Activated CD4-positive, alpha-beta T cell treated with anti-CD3 and anti-CD28 coated beads, Interleukin-2, amount 50 U/mL, for 24 hours (primary cell): ENCODE measurements around the gene XIRP2.
"Not testable (repeated sequence)": the region's sequence is repeated elsewhere in the genome, so short reads cannot be mapped to it uniquely, and the experiment has no call there.

Source experiments
- DNase-seq, 2 donors: peaks; one replicate each; pipeline ENCODE4 v3.0.0-alpha.2; 2020; ENCODE audit warnings: low read depth in 1 of 2, low spot score in 1 of 2

Gene XIRP2

DNA sequence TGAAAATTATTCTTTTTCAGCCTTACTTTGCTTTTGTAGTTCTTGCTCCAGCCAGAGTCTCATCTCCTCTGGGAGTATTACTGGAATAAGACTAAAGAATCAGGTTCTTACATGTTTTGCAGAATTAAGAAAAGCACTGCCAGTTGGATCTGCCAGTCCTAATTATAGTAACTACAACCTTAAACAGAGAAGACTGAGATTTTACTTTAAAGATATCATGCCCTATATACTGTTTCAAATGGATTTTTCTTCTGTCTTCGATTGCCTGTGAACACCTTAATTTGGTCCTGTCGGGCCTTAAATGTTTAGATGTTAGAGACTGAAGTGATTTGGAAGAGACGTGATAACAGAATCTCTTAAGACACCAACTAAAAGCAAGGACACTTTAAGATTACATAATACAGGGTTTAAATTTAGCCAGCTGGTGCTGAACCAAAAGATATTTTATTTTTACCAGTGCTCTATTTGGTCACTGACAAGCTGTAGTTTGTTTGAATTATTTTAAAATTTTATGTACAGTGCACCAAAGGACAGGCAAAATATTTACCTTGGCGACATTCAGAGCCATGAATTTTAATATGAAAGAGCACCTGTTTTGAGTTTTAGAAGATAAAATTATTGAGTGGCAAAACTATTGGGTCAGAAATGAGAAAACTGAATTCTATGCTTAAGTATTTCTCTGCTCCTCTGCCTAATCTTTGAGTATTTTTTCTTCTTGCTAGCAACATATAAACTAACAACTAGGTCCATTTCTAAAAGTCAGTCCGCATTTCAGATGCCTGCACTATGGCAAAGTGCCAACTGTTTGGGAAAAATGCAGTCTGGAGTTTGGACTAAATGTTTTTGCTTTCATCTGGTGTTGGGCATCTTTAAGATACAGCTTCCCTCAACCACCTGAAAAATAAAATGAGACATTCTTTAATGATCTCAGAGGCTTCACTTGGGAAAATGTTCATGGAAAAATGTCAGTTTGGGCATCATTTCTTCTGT is 300.0 kb downstream of the XIRP2 start:
- no peak for DNase-seq

DNA sequence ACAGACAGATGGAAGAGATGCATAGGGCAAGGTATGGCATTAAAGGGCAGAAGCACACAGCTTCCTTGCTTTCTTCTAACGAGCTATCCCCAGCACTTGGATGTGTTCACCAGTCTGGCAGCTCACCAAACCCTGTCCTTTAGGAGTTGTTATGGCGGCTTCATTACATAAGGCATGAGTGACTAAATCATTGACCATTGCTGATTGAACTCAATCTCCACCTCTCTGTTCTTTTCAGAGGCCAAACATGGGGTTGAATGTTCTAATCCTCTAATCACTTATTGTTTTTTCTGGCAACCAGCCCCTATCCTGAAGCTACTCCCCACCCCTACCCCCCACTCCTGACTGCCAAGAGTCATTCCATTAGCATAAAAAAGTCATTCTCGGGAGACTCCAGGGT is 301.8 kb downstream of the XIRP2 start:
- DNase-seq: no peak

DNA sequence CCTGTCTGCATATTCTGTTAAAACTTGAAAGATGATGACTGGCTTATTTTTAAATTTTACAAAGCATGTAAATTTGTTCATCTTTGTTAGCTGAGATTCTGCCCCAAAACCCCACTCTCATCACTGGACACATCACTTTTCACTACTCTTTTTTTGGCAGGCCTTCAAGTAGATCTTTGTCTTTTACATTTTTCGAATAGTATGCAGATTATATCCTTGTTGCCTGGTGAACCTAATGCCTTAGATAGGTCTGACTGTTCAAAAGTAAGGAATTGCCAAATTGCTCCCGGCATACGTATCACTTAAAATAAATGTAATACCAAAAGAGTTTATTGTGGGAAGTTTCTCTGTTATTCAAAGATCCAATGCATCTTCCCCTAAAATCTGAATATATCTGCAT is 303.3 kb downstream of the XIRP2 start:
- DNase-seq: no peak

DNA sequence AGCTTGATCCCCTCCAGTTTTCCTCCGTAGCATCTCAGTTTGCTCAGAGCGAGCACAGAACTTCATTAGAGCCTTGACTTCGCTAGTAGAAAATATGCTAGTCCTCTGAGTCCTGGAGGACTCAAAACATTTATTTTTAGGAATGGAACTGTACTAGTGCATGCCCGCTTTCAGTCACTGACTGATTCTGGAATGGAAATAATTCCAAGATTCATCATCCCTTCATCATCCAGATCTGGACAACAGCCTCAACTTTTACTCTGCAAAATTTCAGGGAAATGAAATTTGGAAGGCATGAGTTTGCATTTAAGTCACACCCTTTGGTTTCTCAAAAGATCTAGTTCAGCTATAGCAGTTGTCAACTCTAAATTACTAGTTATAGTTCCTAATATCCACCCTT is 304.6 kb downstream of the XIRP2 start:
- no peak for DNase-seq

DNA sequence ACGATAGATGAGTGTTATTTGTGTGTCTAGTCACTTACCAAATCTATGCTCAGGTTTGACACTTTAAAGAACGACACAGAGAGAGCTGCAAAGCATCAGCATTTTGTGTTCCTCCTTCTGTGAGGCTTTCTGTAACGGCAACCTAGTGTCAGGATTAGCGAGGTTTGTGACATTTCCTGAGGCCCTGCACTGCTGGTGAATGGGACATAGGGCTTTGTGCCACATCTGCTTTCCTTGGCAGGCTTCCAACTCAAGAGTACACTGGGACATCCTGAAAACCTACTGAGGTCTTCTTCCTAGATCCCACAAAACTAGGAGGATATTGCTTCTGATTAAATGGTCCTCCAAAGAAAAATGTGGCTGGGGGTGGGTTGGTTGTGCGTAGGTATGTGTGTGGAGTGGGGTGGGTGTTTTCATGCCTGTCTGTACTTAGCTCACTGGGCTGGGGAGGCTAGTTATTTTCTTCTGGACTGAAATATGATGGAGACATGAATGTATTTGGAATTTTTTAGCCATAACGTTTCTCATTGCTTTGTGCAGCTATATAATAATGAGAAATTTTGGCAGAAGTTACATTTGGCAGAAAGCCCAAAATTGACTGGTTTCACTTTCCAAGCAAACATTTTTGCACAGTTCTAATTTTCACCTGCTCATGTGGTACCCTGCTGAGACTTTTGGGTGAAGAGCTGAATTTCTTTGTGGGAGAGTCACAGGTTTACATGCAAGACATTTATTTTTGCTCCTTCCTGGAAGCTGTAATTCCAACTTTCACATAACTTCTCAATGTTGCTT is 308.4 kb downstream of the XIRP2 start:
- no peak for DNase-seq

DNA sequence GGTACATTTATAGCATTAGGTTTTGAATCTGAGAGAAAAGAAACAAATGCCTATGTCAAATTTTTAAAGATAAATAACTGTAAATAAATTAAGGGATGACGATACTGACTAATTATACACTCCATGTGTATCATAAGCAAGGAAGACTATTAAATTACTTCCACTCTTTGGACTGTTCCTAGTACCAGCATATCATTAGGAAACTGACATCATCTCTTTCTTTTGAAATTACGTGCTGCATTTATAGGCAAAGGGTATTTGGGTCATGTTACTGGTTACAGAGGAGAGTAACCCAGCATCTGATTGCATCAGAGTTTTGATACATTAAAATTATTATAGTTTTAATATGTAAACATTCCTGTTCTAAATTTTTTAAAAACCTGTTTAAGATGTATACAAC is 309.7 kb downstream of the XIRP2 start:
- no peak for DNase-seq

DNA sequence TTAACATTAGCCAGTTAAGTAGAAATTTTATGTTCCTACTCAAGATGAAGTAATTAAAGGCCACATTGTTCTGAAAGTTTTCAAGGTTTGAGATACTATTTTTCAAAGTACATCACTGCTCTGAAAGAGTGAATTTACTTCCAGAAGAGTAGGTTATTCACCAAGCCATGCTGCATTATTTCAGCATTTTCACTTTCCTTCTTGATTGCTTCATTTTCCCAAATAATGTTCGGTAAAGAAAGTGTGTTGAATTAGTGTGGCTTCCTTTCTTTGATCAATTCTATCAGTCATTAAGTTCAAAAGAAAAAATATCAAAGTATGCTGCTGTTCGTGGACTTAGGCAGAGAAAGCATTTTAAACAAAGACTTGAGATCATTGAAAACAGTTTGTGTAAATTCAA is 310.3 kb downstream of the XIRP2 start:
- DNase-seq: no peak

DNA sequence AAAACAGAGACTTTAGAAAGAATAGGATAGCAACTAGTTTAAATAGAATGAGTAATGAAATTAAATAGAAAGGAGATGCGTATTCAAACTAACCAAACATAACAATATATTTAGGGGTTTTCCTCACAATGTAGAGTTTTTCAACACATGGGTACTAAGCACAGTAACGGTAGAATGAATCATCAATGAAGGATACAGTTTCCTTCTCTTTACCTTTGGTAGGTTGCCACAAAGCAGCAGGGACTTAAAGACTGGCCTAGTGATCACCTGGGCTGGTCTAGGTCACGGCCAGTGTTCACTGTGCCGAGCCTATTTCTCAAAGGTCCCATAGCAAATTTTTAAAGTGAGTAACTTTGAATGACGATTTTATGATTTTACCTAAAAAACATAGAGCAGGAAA is 311.7 kb downstream of the XIRP2 start:
- no peak for DNase-seq

DNA sequence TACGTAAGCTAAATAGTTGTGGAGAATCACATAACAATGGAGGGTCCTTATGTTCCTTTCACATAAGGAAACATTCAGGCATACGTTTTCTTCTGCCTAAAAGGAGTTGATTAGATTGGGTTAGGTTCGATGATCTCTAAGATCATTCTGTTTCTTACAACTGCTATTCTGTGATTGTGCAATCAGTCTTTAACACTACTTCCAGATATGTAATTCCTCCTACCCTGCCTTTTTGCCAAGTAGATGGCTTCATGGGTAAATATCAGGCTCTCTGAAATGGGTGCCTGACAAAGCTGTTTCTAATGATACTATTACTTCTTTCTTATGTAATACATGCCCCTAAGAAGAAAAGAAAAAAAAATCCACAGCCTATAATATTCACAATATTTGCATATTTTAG is 321.5 kb downstream of the XIRP2 start:
- no peak for DNase-seq

DNA sequence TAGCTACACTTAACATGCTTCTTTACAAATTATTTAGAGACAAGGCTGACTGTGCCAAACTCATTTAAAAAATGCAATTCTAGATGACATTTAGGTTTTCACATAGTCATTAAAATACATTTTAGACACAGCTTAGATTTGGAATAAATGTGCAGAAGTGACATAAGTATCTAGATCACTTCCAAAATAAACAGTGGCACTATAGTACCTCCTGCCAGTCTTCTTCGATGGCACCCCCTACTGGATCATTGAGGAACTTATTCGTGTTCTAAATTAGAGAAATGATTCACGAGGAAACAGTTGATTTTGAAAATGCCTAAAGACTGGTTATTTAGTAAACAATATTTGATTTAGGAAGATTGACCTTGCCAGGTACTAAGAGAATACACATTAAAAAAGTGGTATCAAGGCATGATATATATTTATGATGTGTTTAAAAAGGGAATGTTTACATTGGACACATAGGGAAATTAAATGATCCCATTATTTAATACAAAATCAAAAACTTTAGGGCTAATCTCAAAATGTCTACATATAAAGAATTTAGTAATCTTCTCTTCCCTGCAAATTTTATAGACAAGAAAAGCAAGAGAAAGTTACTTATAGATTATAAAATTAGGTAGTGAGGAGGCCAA is 323.9 kb downstream of the XIRP2 start:
- DNase-seq: no peak

DNA sequence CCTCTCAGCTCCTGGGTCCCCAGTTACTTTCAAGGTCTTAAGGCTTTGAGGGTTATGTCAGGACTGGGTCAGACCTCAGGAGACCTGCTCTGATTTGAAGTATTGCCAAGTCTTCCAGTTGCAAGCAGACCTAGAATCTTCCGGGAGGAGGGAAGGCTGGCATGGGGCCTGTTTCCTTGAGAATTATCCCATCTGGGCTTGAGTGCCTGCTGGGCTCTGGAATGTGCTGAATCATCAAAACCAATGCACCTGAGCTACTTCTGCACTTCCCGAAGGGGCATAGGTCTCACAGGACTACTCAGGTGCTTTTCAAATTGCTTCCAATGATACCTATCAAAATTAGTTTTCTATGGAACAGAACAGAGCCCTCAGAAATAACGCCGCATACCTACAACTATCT is 327.3 kb downstream of the XIRP2 start:
- DNase-seq: no peak

DNA sequence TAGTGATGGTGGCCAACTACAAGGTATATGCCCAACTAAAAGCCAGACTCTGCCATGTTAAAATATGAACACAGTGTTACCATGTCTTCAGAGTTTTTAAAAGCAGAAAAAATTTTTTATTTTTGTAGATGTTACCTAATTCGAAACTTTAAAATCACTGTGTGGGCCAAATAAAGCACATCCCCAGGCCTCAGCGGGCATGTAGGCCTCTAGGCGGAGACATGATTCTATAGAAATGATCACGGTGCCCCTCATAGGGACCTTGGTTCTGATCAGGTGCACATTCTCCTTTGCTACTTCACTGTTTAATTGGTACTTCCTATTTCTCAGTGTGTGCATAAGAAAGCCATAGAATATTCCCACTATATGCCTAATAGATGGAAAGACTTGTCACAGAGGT is 349.2 kb downstream of the XIRP2 start:
- no peak for DNase-seq

DNA sequence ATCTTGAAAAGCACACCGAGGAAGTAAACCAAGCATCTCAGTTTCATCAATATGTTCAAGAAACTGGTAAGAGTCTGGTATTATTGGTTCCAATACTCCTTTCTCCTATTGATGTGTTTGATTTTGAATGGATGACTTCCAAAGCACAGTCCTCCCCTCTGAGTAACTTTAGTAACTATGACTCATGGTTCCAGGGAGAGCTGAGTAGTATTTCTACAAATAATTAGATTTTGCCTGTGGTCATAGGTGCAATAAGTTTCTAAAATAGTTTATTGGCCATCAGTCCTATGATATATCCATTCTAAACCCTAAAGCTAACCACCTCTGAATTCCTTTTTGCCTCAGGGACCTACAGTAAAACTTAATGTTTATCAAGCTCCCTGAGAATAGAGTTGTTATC is 352.4 kb downstream of the XIRP2 start:
- no peak for DNase-seq

DNA sequence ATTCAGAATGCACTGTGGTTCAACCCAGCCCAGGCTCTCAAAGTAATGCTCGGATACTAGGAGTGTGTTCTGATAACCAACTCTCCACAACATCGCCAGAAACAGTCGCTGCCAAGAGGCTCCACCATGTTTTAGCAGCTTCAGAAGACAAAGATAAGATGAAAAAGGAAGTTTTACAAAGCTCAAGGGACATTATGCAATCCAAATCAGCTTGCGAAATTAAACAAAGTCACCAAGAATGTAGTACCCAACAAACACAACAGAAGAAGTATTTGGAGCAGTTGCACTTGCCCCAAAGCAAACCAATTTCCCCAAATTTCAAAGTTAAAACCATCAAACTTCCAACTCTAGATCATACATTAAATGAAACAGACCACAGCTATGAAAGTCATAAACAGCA is 360.9 kb downstream of the XIRP2 start:
- no peak for DNase-seq

DNA sequence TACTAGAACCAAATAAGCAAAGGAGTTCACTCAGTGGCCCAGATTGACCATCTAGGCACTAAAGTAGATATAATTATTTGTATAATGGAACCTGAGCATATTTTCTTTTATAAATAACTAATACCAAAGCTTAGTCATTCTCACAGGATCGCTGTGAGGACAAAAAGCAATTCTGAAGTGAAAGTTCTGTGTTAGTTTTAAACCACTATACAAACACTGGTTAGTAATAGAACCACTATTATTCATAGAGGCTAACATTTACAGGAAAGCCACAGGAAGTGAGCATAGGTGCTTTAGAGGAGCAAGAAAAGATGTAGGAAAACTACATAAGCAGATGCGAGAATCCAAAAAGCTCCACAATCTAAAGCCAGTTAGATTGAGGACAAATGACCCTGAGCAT is 364.7 kb downstream of the XIRP2 start:
- no peak for DNase-seq

DNA sequence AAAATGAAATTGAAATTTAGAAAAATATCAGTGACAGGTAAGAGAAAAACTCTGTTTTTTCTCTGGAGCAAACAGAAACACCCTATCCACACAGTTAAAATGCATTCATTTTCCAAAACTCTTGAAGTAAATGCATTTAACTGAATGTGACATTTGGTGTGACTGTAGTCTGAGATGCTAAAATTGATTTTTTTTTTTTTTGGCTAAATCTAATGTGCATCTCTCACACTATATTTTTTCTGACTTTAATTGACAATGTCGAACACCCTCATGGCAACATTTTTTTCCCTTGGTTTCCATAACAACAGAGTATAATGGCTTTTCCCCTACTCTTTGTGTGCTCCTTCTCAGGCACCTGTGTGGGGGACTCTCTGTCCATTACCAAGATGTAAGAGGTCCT is 366.4 kb downstream of the XIRP2 start:
- DNase-seq: no peak

DNA sequence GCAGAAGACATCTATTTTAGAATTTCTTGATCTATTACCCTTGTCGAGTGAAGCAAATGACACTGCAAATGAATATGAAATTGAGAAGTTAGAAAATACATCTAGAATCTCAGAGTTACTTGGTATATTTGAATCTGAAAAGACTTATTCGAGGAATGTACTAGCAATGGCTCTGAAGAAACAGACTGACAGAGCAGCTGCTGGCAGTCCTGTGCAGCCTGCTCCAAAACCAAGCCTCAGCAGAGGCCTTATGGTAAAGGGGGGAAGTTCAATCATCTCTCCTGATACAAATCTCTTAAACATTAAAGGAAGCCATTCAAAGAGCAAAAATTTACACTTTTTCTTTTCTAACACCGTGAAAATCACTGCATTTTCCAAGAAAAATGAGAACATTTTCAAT is 370.4 kb downstream of the XIRP2 start:
- DNase-seq: no peak

DNA sequence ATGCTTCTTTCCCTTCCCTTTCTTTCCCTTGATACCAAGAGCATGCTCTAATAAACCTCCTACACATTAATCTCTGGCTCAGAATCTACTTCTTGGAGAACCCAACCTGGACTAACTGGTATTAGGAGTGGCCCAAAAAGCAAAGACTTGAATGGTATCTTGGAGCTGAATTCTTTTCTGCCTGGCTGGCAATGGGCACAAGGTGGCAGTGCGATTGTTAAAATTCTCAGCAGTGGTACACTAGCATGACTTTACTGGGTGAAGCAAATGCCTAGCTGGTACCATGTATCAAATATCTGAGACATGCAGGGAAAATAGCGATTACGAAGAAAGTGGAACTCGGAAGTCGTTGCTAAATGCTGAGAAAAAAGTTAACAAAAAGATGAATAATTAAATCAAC is 376.1 kb downstream of the XIRP2 start:
- no peak for DNase-seq

DNA sequence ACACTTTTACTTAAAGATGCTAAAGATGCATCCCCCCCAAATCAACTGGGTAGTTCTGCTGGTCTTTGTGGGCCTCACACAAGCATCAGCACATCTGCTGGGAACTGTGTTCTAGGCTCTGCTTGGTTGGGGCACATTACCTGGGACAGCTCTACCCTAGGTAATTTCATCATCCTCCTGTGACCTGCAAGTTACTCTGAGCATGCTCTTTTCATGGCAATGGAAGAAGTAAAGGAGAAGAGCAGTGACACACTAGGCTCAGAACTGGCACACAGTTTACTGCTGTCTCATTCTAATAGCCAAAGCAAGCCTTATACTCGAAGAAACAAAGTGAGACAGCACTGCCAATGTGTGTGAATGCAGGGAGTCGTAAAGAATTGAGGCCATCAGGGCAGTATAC is 376.7 kb downstream of the XIRP2 start:
- no peak for DNase-seq

DNA sequence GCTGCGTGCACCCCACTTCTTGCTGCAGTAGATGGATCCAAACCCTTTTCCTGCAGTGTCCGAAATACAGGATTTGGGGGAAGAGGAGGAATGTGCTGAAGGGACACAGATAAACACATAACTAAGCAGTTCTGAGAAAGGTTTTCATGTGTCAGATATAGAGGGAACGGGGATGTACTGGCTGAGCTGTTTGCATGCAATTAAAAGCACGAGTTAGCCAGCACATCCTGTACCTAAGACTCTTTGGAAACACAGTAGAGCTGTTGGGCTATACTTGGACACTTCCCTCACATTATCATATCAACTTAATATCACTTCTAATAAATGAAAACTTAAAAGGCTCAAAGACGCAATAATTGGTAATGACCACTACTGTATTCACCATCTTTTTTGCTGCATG is 377.4 kb downstream of the XIRP2 start:
- no peak for DNase-seq

DNA sequence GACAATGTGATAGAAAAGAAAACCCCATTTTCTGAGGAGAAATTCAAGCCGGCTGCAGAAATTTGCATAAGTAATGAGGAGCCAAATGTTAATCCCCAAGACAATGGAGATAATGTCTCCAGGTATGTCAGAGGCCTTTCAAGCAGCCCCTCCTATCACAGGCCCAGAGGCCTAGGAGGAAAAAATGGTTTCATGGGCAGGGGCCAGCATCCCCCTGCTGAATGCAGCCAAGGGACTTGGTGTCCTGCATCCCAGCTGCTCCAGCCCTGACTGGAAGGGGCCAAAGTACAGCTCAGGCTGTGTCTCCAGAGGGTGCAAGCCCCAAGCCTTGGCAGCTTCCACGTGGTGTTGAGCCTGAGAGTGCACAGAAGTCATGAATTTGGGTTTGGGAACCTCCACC is 380.0 kb downstream of the XIRP2 start:
- DNase-seq: not testable (repeated sequence)

DNA sequence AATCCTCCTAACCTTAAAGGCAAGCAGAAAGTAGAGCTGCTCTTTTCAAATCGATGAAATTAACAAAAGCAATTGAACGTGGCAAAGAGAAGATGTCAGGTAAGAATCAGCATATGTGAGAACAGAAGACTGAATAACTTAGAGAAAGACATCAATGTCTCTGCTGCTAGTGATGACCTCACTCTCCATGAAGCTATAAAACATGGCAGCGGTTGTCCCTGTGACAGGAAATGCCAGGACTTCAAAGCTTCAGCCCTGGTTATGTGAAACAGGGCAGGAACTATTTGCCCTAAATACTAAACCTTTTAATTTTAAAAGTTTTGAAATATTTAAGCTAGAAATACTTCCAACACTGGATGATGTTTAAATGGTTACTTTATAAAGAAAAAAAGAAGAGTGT is 383.7 kb downstream of the XIRP2 start:
- no peak for DNase-seq
